Endothelial cell of umbilical vein (primary cell): Measurements from ENCODE around the gene TAS2R13. TPM values are rescaled to one million over a fixed set of nuclear protein-coding genes. Genes with fewer than 3 reads are reported as not detected.

Experiments
- BruUV-seq: library from RNA; stranded (reverse); fragments of 400-500 nt; replicated peaks from 2 replicates; lab custom pipeline; 2021; lab: Mats Ljungman, UMichigan
- CTCF ChIA-PET: fragments of 300-600, 350-600 bp; sonication (Branson Sonifier 250); formaldehyde crosslinking; loops from one replicate; lab custom pipeline; 2021; ENCODE audit warnings: antibody characterized with exemption, inconsistent platforms; lab: Charles Lee
- POLR2A ChIA-PET: fragments of 300-600, 350-600 bp; sonication (Branson Sonifier 250); formaldehyde crosslinking; loops from one replicate; lab custom pipeline; 2021; ENCODE audit warnings: antibody characterized with exemption, inconsistent platforms; lab: Charles Lee
- DNase-seq: peaks from one replicate; pipeline ENCODE4 v3.0.0-alpha.2; 2011; ENCODE audit warnings: low read depth, low spot score
- FAIRE-seq: peaks from 2 replicates; lab custom pipeline; 2011; peaks lifted over from hg19 to GRCh38; lab: Jason Lieb, UNC
- H2AFZ ChIP-seq: 2 replicates; pipeline ENCODE4 v1.6.0; 2012; ENCODE audit warnings: low read depth, low read length, control low read depth, inconsistent platforms
- H3K27ac ChIP-seq: 2 replicates; pipeline ENCODE4 v1.5.1; 2011; ENCODE audit warnings: low read depth, mild to moderate bottlenecking, control low read depth, low read length, moderate library complexity; ENCODE audit not compliant: insufficient read depth
- H3K27me3 ChIP-seq, 2 experiments: 2 replicates each; pipeline versions ENCODE4 v1.6.0 to v1.6.1; 2011; ENCODE audit warnings: low read length in 2 of 2, mixed read lengths in 1 of 2; ENCODE audit not compliant: control insufficient read depth in 2 of 2, insufficient read depth in 2 of 2
- H3K36me3 ChIP-seq, 2 experiments: 2 replicates in 1 of 2; 3 replicates in 1 of 2; pipeline ENCODE4 v1.5.1; 2011; ENCODE audit warnings: low read length in 2 of 2, mild to moderate bottlenecking in 1 of 2, moderate library complexity in 1 of 2; ENCODE audit not compliant: control insufficient read depth in 2 of 2, insufficient read depth in 2 of 2; ENCODE audit errors: extremely low read depth in 1 of 2
- H3K4me1 ChIP-seq: 3 replicates; pipeline ENCODE4 v1.5.1; 2011; ENCODE audit warnings: mild to moderate bottlenecking, low read length; ENCODE audit not compliant: control insufficient read depth, insufficient read depth; ENCODE audit errors: extremely low read depth
- H3K4me2 ChIP-seq: 2 replicates; pipeline ENCODE4 v1.6.1; 2011; ENCODE audit warnings: low read length, control low read depth, mixed read lengths; ENCODE audit not compliant: insufficient read depth
- H3K4me3 ChIP-seq, 3 experiments: fragments of 200-600 bp in 1 of 3; sonication (generic), shearing (Covaris generic) in 1 of 3; replicated peaks in 1 of 3; 2 replicates each; pipeline ENCODE4 v1.5.1; 2011 to 2016; ENCODE audit warnings: control low read depth in 3 of 3, low read length in 3 of 3, mild to moderate bottlenecking in 2 of 3, inconsistent platforms in 1 of 3, low read depth in 1 of 3, moderate library complexity in 1 of 3; ENCODE audit not compliant: insufficient read depth in 1 of 3
- H3K79me2 ChIP-seq: 2 replicates; pipeline ENCODE4 v1.6.0; 2012; ENCODE audit warnings: low read length, inconsistent platforms; ENCODE audit not compliant: control insufficient read depth, insufficient read depth
- H3K9ac ChIP-seq: replicated peaks from 2 replicates; pipeline ENCODE3; 2011; ENCODE audit warnings: low read length, control low read depth; ENCODE audit not compliant: insufficient read depth; ENCODE audit errors: extremely low read depth
- H3K9me1 ChIP-seq: replicated peaks from 3 replicates; pipeline ENCODE4 v1.6.0; 2011; ENCODE audit warnings: mild to moderate bottlenecking, low read length; ENCODE audit not compliant: control insufficient read depth, insufficient read depth; ENCODE audit errors: extremely low read depth
- H3K9me3 ChIP-seq: replicated peaks from 2 replicates; pipeline ENCODE4 v1.5.1; 2012; ENCODE audit warnings: low read length, inconsistent platforms; ENCODE audit not compliant: control insufficient read depth, insufficient read depth
- H4K20me1 ChIP-seq: replicated peaks from 2 replicates; pipeline ENCODE3; 2011; ENCODE audit warnings: mild to moderate bottlenecking, low read length; ENCODE audit not compliant: control insufficient read depth, insufficient read depth; ENCODE audit errors: extremely low read depth
- EZH2 ChIP-seq: IDR thresholded peaks from 2 replicates; pipeline ENCODE4 v1.6.1; 2012; ENCODE audit warnings: borderline replicate concordance, low read depth, mild to moderate bottlenecking, moderate library complexity, low read length, inconsistent platforms; ENCODE audit not compliant: severe bottlenecking
- FOS ChIP-seq: IDR thresholded peaks from 2 replicates; pipeline ENCODE4 v1.6.1; 2011; ENCODE audit warnings: mild to moderate bottlenecking, low read length, moderate library complexity, borderline replicate concordance; ENCODE audit not compliant: insufficient read depth
- GATA2 ChIP-seq: IDR thresholded peaks from 2 replicates; pipeline ENCODE4 v1.7.0; 2011; ENCODE audit warnings: low read depth, mild to moderate bottlenecking, moderate library complexity, mixed read lengths, low read length; ENCODE audit not compliant: insufficient read length, insufficient read depth
- JUN ChIP-seq: IDR thresholded peaks from 2 replicates; pipeline ENCODE4 v1.6.1; 2011; ENCODE audit warnings: borderline replicate concordance, low read depth; ENCODE audit not compliant: insufficient read length, insufficient read depth
- MAX ChIP-seq: IDR thresholded peaks from 2 replicates; pipeline ENCODE4 v1.6.1; 2011; ENCODE audit not compliant: insufficient read depth, insufficient read length
- MYC ChIP-seq: IDR thresholded peaks from one replicate; pipeline ENCODE4 v1.6.1; 2011; ENCODE audit warnings: mild to moderate bottlenecking, low read depth, low read length
- POLR2A ChIP-seq: IDR thresholded peaks from 2 replicates; pipeline ENCODE4 v1.6.1; 2012; ENCODE audit warnings: low read depth, mild to moderate bottlenecking, control low read depth, low read length
- POLR2AphosphoS5 ChIP-seq: IDR thresholded peaks from 2 replicates; pipeline ENCODE4 v1.6.1; 2012; ENCODE audit warnings: low read depth, mild to moderate bottlenecking, control low read depth, low read length, moderate library complexity; ENCODE audit not compliant: insufficient read depth
- dilution Hi-C: fragments of 300-500 bp; cut with MboI; formaldehyde crosslinking; loops from one replicate; pipeline ENCODE4 v1.15.0; 2019; ENCODE audit warnings: low sequenced_read_pairs; ENCODE audit not compliant: extremely low pct_ligation_motif_present
- intact Hi-C: fragments of 100-400 bp; cut with micrococcal nuclease; formaldehyde crosslinking; loops from one replicate; pipeline ENCODE4 v1.10.0; 2022
- polyA plus RNA-seq, 4 experiments: library from polyadenylated mRNA; depleted of rRNA in 3 of 4; stranded (reverse) in 3 of 4; unstranded in 1 of 4; fragments of >200 nt; gene quantifications; 2 replicates each; pipeline versions ENCODE4 v1.2.1 to v1.2.3, GENCODE V29; 2011 to 2012; ENCODE audit warnings: missing spikeins in 1 of 4
- total RNA-seq: library from RNA; stranded (reverse); gene quantifications from 2 replicates; pipeline ENCODE4 v1.2.3, GENCODE V29; 2021
- TF ChIP-seq, protein P1 (sequence below), 2 donors: IDR thresholded peaks; 1 replicate in 1 of 2; 2 replicates in 1 of 2; pipeline ENCODE4 v1.5.1; 2011; ENCODE audit warnings: low read length in 2 of 2, mild to moderate bottlenecking in 2 of 2, moderate library complexity in 2 of 2, control low read depth in 1 of 2, inconsistent platforms in 1 of 2, low read depth in 1 of 2; ENCODE audit not compliant: insufficient read depth in 1 of 2; ENCODE audit errors: extremely low read depth in 1 of 2

TAS2R13 gene
- total and polyA plus RNA-seq, 2 donors (not counting 3 experiments of a cell fraction or from before 2014, with no cell fraction given) = 0.04 to 1.7 TPM

- FAIRE-seq = no peak
Observed at GRCh38 chr12:10904686-10905085, 4.7 kb downstream of the TAS2R13 start.

More at GRCh38 chr12:10904686-10905085, 4.7 kb downstream of the TAS2R13 start:
- no TSS peak for BruUV-seq
- Histone ChIP-seq H3K9ac (no peak overlapping the region), H3K4me2 (no peak overlapping the region), H3K36me3 (no peaks in the 10 kb centered on the region), H3K27ac (no peak overlapping the region), H3K4me3 (no peak overlapping the region), H3K4me1 (no peaks in the 10 kb centered on the region), H2AFZ (no peak overlapping the region), H3K9me3 (no peaks in the 10 kb centered on the region), H3K9me1 (no peaks in the 10 kb centered on the region), H4K20me1 (no peaks in the 10 kb centered on the region), H3K27me3 (no peaks in the 10 kb centered on the region), H3K79me2 (no peaks in the 10 kb centered on the region)
- ChIA-PET CTCF (no interaction called here), POLR2A (no interaction called here)
- dilution Hi-C loops = no loop called here
- intact Hi-C loops = no loop called here
- no peak for TF ChIP-seq MYC
- no peak for TF ChIP-seq EZH2
- no peak for TF ChIP-seq MAX
- no peak for TF ChIP-seq POLR2AphosphoS5
- TF ChIP-seq POLR2A = no peak
- TF ChIP-seq JUN = no peak
- TF ChIP-seq GATA2 = no peak
- TF ChIP-seq, protein P1, sequence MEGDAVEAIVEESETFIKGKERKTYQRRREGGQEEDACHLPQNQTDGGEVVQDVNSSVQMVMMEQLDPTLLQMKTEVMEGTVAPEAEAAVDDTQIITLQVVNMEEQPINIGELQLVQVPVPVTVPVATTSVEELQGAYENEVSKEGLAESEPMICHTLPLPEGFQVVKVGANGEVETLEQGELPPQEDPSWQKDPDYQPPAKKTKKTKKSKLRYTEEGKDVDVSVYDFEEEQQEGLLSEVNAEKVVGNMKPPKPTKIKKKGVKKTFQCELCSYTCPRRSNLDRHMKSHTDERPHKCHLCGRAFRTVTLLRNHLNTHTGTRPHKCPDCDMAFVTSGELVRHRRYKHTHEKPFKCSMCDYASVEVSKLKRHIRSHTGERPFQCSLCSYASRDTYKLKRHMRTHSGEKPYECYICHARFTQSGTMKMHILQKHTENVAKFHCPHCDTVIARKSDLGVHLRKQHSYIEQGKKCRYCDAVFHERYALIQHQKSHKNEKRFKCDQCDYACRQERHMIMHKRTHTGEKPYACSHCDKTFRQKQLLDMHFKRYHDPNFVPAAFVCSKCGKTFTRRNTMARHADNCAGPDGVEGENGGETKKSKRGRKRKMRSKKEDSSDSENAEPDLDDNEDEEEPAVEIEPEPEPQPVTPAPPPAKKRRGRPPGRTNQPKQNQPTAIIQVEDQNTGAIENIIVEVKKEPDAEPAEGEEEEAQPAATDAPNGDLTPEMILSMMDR (IDR thresholded peaks at IDR 0.05; ENCODE audit: extremely low read depth in 1 of 2, insufficient read depth in 1 of 2, low read depth in 1 of 2, low read length in 2 of 2) = no peak
- TF ChIP-seq FOS = no peak
- no peak for DNase-seq
